Measurements from ENCODE around the gene FARSB.
"Not testable (repeated sequence)": the region's sequence is repeated elsewhere in the genome, so short reads cannot be mapped to it uniquely, and the experiment has no call there.

FARSB gene

DNA sequence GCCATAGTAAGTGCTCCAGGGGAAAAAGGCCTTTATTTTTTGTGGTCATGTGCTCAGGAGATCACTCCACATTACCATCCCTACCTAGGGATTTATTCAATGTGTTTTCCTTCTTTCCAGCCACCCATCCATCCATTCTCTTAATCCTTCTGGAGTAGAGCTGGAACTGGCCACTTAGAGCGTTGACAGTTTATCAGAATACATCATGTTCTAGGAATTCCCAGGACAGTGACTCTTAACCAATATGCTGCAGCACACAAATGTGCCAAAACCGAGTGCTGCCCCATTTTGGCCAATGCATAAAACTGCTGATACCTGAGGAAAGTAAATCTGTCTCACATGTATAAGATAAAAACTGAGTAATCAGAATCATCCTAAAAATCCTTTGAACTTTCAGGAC, 63.7 kb downstream of the FARSB start:
- TF ChIP-seq, protein P1, sequence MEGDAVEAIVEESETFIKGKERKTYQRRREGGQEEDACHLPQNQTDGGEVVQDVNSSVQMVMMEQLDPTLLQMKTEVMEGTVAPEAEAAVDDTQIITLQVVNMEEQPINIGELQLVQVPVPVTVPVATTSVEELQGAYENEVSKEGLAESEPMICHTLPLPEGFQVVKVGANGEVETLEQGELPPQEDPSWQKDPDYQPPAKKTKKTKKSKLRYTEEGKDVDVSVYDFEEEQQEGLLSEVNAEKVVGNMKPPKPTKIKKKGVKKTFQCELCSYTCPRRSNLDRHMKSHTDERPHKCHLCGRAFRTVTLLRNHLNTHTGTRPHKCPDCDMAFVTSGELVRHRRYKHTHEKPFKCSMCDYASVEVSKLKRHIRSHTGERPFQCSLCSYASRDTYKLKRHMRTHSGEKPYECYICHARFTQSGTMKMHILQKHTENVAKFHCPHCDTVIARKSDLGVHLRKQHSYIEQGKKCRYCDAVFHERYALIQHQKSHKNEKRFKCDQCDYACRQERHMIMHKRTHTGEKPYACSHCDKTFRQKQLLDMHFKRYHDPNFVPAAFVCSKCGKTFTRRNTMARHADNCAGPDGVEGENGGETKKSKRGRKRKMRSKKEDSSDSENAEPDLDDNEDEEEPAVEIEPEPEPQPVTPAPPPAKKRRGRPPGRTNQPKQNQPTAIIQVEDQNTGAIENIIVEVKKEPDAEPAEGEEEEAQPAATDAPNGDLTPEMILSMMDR (IDR thresholded peaks at IDR 0.05; ENCODE audit: low read depth, low read length): no peak
- no peak overlapping the region for H3K4me3 ChIP-seq (ENCODE audit: low read depth, low read length)

DNA sequence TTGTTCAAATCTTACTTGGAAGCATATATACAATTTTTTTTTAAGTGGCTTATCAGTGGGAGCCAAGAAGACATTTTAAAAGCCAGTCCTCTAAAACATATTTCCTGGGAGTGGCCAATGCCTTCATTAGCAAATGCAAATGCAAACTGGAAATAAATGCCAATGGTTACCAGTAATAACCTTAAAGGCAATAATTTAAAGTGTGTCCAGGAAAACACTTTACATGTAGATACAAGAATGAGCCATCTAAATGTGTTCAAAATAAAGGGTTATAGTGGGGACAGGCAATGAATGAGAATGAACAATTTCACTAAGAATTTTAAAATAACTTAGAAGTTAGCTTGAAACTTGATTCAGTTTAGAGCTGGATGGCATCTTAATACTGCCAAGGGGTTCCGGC, 64.2 kb downstream of the FARSB start:
- TF ChIP-seq, protein P1 (IDR thresholded peaks at IDR 0.05; ENCODE audit: low read depth, low read length): no peak
- H3K4me3 ChIP-seq (ENCODE audit: low read depth, low read length): no peak overlapping the region

DNA sequence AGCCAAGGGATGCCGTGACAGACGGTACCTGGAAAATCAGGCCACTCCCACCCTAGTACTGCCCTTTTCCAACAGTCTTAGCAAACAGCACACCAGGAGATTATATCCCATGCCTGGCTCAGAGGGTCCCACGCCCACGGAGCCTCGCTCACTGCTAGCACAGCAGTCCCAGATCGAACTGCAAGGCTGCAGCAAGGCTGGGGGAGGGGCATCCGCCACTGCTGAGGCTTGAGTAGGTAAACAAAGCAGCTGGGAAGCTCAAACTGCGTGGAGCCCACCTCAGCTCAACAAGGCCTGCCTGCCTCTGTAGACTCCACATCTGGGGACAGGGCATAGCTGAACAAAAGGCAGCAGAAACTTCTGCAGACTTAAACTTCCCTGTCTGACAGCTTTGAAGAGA, 71.3 kb downstream of the FARSB start:
- not testable (repeated sequence) for H3K4me3 ChIP-seq (ENCODE audit: low read depth, low read length)

DNA sequence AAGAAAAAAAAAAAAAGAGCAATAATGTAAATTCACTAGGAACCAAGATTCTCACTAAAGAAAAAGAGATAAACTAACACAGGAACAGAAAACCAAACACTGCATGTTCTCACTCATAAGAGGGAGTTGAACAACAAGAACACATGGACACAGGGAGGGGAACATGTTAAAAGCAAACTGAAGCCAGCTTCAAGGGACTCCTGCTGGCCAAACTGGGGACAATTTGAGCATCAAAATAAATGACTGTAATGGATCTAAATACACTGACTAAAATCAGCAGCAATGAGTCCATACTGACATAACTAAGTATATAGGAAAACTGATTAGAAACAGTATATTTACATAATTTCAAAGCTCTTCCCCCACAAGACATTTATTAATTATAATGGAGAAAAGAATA, 73.0 kb downstream of the FARSB start:
- H3K4me3 ChIP-seq (ENCODE audit: low read depth, low read length): no peak overlapping the region
- TF ChIP-seq, protein P1 (IDR thresholded peaks at IDR 0.05; ENCODE audit: low read depth, low read length): peak; percentile 8; the same call in 1 of the 2 replicates

DNA sequence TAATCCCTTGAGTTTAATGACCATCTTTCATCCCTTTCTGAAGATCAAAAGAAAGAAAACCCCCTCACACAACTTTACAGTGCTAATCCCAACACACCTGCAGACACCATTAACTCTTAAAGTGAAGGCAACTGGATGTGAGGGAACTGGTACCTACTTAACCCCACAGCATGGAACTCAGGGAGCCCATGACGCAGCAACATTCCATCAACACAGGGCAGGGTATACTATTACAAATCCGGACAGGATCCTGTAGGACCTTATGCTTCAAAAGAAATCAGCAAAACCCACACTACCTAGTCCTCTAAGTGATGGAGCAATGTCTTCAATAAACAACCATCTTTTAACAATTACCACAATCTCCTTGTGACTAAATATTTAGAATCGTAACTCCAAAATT, 78.6 kb downstream of the FARSB start:
- no peak overlapping the region for H3K4me3 ChIP-seq (ENCODE audit: low read depth, low read length)
- TF ChIP-seq, protein P1 (IDR thresholded peaks at IDR 0.05; ENCODE audit: low read depth, low read length): no peak

DNA sequence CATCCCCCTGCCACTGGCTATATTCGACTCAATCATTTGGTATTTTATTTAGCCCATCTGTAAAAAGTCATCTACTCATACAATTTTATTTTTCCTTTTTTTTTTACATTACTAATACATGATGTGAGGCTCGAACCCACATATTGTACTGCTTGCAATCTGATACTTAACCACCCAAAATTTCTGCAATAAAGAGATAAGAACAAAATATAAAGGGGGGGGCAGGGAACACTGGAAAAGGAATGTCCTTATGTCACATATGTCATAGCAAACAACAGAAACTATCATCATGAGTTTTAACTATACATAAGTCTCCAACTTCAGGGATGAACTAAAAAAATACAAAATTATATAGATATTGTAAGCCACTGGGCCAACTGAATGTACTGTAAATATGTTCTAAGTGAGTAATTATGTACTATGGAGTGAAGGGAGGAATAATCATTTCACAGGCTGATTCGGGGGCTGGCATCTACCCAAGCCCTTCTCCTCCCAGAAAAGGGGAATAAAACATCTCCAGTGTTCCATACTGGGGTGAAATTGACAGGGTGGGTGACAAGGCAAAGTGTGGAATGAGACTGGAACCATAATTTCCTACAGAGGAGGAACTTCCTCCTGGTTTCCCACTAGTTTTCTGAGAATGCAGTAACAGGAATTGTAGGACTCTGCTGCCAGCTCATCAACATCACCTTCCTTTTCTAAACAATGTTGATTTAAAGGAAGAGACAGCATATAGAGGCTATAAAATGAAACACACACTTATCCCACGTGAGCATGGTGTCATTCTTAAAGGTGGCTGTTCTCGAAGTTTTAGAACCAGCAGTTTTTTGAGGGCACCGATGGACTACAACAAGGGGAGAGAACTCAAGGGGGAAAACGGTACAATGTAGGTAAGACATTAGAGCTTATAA, 79.5 kb downstream of the FARSB start:
- TF ChIP-seq, protein P1 (IDR thresholded peaks at IDR 0.05; ENCODE audit: low read depth, low read length): no peak
- H3K4me3 ChIP-seq (ENCODE audit: low read depth, low read length): no peak overlapping the region

DNA sequence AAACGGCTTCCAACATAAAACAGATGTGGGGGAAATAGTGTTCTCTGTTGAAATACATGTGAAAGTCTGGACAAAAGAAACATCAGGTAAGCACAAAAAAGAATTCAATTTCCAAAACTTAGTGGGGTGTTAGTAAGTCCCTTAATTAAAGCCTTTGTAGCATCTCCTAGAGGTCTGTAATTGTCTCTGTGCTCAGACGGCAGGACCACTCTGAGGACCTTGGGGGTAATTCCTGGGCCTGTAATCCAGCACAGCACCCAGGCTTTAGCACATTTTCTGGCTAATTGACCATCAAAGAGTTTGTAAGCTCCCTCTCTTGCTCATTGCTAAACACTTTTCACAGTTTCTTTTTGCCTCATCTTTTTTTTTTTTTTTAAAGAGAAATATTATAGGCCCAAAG, 80.3 kb downstream of the FARSB start:
- TF ChIP-seq, protein P1 (IDR thresholded peaks at IDR 0.05; ENCODE audit: low read depth, low read length): no peak
- H3K4me3 ChIP-seq (ENCODE audit: low read depth, low read length): no peak overlapping the region

Measured in WI38 (cell line).